ENCODE measurements around the gene MYO18B. TPM values are rescaled to one million over a fixed set of nuclear protein-coding genes. Genes with fewer than 3 reads are reported as not detected.

MYO18B gene
- total RNA-seq, 2 experiments from 2014 or later: 0.11 to 0.22 TPM

GRCh38 chr22:25817092-25817943, 75.3 kb downstream of the MYO18B start:
- CTCF ChIA-PET: no interaction called here

DNA sequence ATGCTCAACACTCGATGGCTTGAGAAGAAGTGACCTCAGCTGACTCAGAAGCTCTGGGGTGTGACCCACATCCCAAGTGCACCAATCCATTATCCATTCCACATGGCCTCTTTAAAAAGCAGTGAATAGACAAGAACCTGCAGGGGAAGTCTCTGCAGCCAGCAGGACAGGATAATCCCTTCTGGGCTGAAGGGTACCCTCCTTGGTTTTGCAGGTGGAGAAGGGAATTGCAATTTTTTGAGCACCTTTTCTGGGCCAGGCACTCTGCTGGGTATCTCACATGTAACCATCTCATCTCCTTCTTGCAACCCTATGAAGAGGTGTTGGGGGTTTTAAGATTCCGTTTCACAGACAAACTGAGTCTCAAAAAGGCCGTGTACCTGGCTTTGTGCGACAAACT, 76.6 kb downstream of the MYO18B start:
- ChIA-PET POLR2A (no interaction called here), CTCF (no interaction called here)
- H3K4me1 Mint-ChIP-seq (ENCODE audit: low read depth): no peaks in the 10 kb centered on the region
- H3K27me3 ChIP-seq (ENCODE audit: control insufficient read depth in 1 of 2, insufficient read depth in 2 of 2, low read length in 2 of 2): peaks cover 0 to 10% of the 10 kb centered on the region in 2 experiments
- H3K4me3 ChIP-seq (ENCODE audit: low read length): no peak overlapping the region
- no peak overlapping the region for H3K27ac Mint-ChIP-seq
- peaks cover 56% of the 10 kb centered on the region for H3K27me3 Mint-ChIP-seq
- intact Hi-C loops (cut with DNase I, micrococcal nuclease): no loop called here
- no peaks in the 10 kb centered on the region for H3K4me1 ChIP-seq (ENCODE audit: insufficient read depth, low read length)
- no peak overlapping the region for H3K4me3 Mint-ChIP-seq
- no peak for TF ChIP-seq CTCF (IDR thresholded peaks at IDR 0.05)
- DNase-seq: no peak
- no peaks in the 10 kb centered on the region for H3K36me3 ChIP-seq (ENCODE audit: insufficient read depth, low read length)
- no peak for ATAC-seq (ENCODE audit: poor library complexity)
- H3K36me3 Mint-ChIP-seq (ENCODE audit: low read depth): no peaks in the 10 kb centered on the region
- H3K9me3 Mint-ChIP-seq: peaks cover 2% of the 10 kb centered on the region
- H3K9me3 ChIP-seq (ENCODE audit: control insufficient read depth in 1 of 2, insufficient read depth in 1 of 2, low read length in 2 of 2): peaks cover 0 to 6% of the 10 kb centered on the region in 2 experiments
- no peak overlapping the region for H3K27ac ChIP-seq (ENCODE audit: low read depth in 1 of 2, low read length in 2 of 2)

More at GRCh38 chr22:25817092-25817943, 75.3 kb downstream of the MYO18B start:
- intact Hi-C loops (cut with DNase I, micrococcal nuclease): no loop called here
- POLR2A ChIA-PET: no interaction called here
- TF ChIP-seq CTCF (IDR thresholded peaks at IDR 0.05): no peak
- Mint-ChIP-seq H3K27me3 (peaks cover 50% of the 10 kb centered on the region), H3K4me1 (ENCODE audit: low read depth) (no peaks in the 10 kb centered on the region), H3K4me3 (no peak overlapping the region), H3K36me3 (ENCODE audit: low read depth) (no peaks in the 10 kb centered on the region), H3K27ac (no peak overlapping the region), H3K9me3 (peaks cover 2% of the 10 kb centered on the region)
- ATAC-seq (ENCODE audit: poor library complexity) (no peak), DNase-seq (no peak)
- H3K36me3 ChIP-seq (ENCODE audit: insufficient read depth, low read length): no peaks in the 10 kb centered on the region
- peaks cover 0 to 10% of the 10 kb centered on the region in 2 experiments for H3K27me3 ChIP-seq (ENCODE audit: control insufficient read depth in 1 of 2, insufficient read depth in 2 of 2, low read length in 2 of 2)
- H3K9me3 ChIP-seq (ENCODE audit: control insufficient read depth in 1 of 2, insufficient read depth in 1 of 2, low read length in 2 of 2): no peaks in the 10 kb centered on the region
- no peak overlapping the region for H3K27ac ChIP-seq (ENCODE audit: low read depth in 1 of 2, low read length in 2 of 2)
- H3K4me1 ChIP-seq (ENCODE audit: insufficient read depth, low read length): no peaks in the 10 kb centered on the region
- H3K4me3 ChIP-seq (ENCODE audit: low read length): no peak overlapping the region

GRCh38 chr22:25822344-25822743, 80.4 kb downstream of the MYO18B start:
- POLR2A ChIA-PET: no interaction called here
- peaks cover 45% of the 10 kb centered on the region for H3K27me3 Mint-ChIP-seq

More at GRCh38 chr22:25822344-25822743, 80.4 kb downstream of the MYO18B start:
- CTCF ChIA-PET: no interaction called here
- TF ChIP-seq CTCF (IDR thresholded peaks at IDR 0.05): no peak
- H3K4me3 Mint-ChIP-seq: no peak overlapping the region
- no peaks in the 10 kb centered on the region for H3K4me1 ChIP-seq (ENCODE audit: insufficient read depth, low read length)
- no peaks in the 10 kb centered on the region for H3K36me3 Mint-ChIP-seq (ENCODE audit: low read depth)
- H3K36me3 ChIP-seq (ENCODE audit: insufficient read depth, low read length): no peaks in the 10 kb centered on the region
- DNase-seq: no peak
- intact Hi-C loops (cut with DNase I, micrococcal nuclease): no loop called here
- H3K4me3 ChIP-seq (ENCODE audit: low read length): no peak overlapping the region
- peaks cover 3 to 10% of the 10 kb centered on the region in 2 experiments for H3K27me3 ChIP-seq (ENCODE audit: control insufficient read depth in 1 of 2, insufficient read depth in 2 of 2, low read length in 2 of 2)
- H3K27ac ChIP-seq (ENCODE audit: low read depth in 1 of 2, low read length in 2 of 2): no peak overlapping the region
- H3K4me1 Mint-ChIP-seq (ENCODE audit: low read depth): no peaks in the 10 kb centered on the region
- no peak for ATAC-seq (ENCODE audit: poor library complexity)
- peaks cover 0 to 9% of the 10 kb centered on the region in 2 experiments for H3K9me3 ChIP-seq (ENCODE audit: control insufficient read depth in 1 of 2, insufficient read depth in 1 of 2, low read length in 2 of 2)
- H3K27ac Mint-ChIP-seq: no peak overlapping the region
- H3K9me3 Mint-ChIP-seq: peaks cover 2% of the 10 kb centered on the region

Data from CD4-positive, alpha-beta T cell (primary cell).